SK-N-SH treated with all-trans-retinoic acid at 6 μM for 48 hours (cell line): ENCODE data around the gene RNGTT.

ENCODE experiments used
- ATAC-seq: fragments of 200-7000 bp; cut with Tn5 transposase; 3 replicates; pipeline ENCODE4 v1.9.1; 2020; ENCODE audit warnings: mild to moderate bottlenecking, moderate library complexity
- ARNTL ChIP-seq: fragments of 450-650 bp; formaldehyde crosslinking; IDR thresholded peaks from 2 replicates; pipeline ENCODE4 v1.5.0; 2020; ENCODE audit warnings: low read depth, mild to moderate bottlenecking, moderate library complexity, borderline replicate concordance
- BACH2 ChIP-seq: fragments of 250-450 bp; sonication (Bioruptor Pico); IDR thresholded peaks from 2 replicates; pipeline ENCODE4 v1.9.0; 2021; ENCODE audit warnings: mild to moderate bottlenecking, borderline replicate concordance
- CREB5 ChIP-seq: fragments of 250-450 bp; sonication (Bioruptor Pico); IDR thresholded peaks from 2 replicates; pipeline ENCODE4 v1.5.1; 2020; ENCODE audit warnings: low read depth, mild to moderate bottlenecking, moderate library complexity
- CSDC2 ChIP-seq: fragments of 250-450 bp; sonication (Bioruptor Pico); IDR thresholded peaks from 2 replicates; pipeline ENCODE4 v1.5.0; 2020; ENCODE audit warnings: mild to moderate bottlenecking, moderate library complexity
- CSRNP3 ChIP-seq: fragments of 250-450 bp; sonication (Bioruptor Pico); IDR thresholded peaks from 2 replicates; pipeline ENCODE4 v1.5.1; 2021; ENCODE audit warnings: mild to moderate bottlenecking, moderate library complexity
- ESRRG ChIP-seq: fragments of 250-450 bp; sonication (Bioruptor Pico); IDR thresholded peaks from 2 replicates; pipeline ENCODE4 v1.6.1; 2021; ENCODE audit warnings: mild to moderate bottlenecking
- GLIS3 ChIP-seq: fragments of 250-450 bp; sonication (Bioruptor Pico); IDR thresholded peaks from 2 replicates; pipeline ENCODE4 v1.5.0; 2020; ENCODE audit warnings: mild to moderate bottlenecking, moderate library complexity
- ISL1 ChIP-seq: fragments of 250-450 bp; sonication (Bioruptor Pico); IDR thresholded peaks from 2 replicates; pipeline ENCODE4 v2.1.2; 2022; ENCODE audit warnings: mild to moderate bottlenecking, moderate library complexity
- PATZ1 ChIP-seq: fragments of 250-450 bp; sonication (Bioruptor Pico); IDR thresholded peaks from 2 replicates; pipeline ENCODE4 v1.8.0; 2020; ENCODE audit warnings: mild to moderate bottlenecking, moderate library complexity, borderline replicate concordance
- POU6F1 ChIP-seq: fragments of 250-450 bp; sonication (Bioruptor Pico); IDR thresholded peaks from 2 replicates; pipeline ENCODE4 v1.8.0; 2021; ENCODE audit warnings: low read depth, mild to moderate bottlenecking, moderate library complexity, borderline replicate concordance
- PPARA ChIP-seq: fragments of 250-450 bp; sonication (Bioruptor Pico); IDR thresholded peaks from 2 replicates; pipeline ENCODE4 v1.5.0; 2020; ENCODE audit warnings: mild to moderate bottlenecking, borderline replicate concordance
- RARB ChIP-seq: fragments of 250-450 bp; sonication (Bioruptor Pico); IDR thresholded peaks from 2 replicates; pipeline ENCODE4 v1.8.0; 2021; ENCODE audit warnings: mild to moderate bottlenecking, moderate library complexity
- SNAI2 ChIP-seq: fragments of 250-450 bp; sonication (Bioruptor Pico); IDR thresholded peaks from 2 replicates; pipeline ENCODE4 v1.5.0; 2020; ENCODE audit warnings: mild to moderate bottlenecking, moderate library complexity
- TCF4 ChIP-seq: fragments of 250-450 bp; sonication (Bioruptor Pico); IDR thresholded peaks from 2 replicates; pipeline ENCODE4 v1.8.0; 2021; ENCODE audit warnings: mild to moderate bottlenecking, moderate library complexity, borderline replicate concordance
- TOX ChIP-seq: fragments of 250-450 bp; sonication (Bioruptor Pico); IDR thresholded peaks from 2 replicates; pipeline ENCODE4 v1.8.0; 2021; ENCODE audit warnings: mild to moderate bottlenecking, moderate library complexity, borderline replicate concordance
- ZFP3 ChIP-seq: fragments of 250-450 bp; sonication (Bioruptor Pico); IDR thresholded peaks from 2 replicates; pipeline ENCODE4 v1.5.0; 2020; ENCODE audit warnings: mild to moderate bottlenecking, moderate library complexity
- ZFP30 ChIP-seq: fragments of 450-650 bp; formaldehyde crosslinking; IDR thresholded peaks from 2 replicates; pipeline ENCODE4 v1.5.0; 2022; ENCODE audit warnings: mild to moderate bottlenecking, moderate library complexity
- ZNF565 ChIP-seq: fragments of 450-650 bp; formaldehyde crosslinking; conservative IDR thresholded peaks from 2 replicates; pipeline ENCODE4 v1.5.0; 2020; ENCODE audit warnings: low read depth, mild to moderate bottlenecking, moderate library complexity
- TF ChIP-seq, protein P1 (sequence below): fragments of 250-450 bp; sonication (Bioruptor Pico); IDR thresholded peaks from 2 replicates; pipeline ENCODE4 v1.5.0; 2020; ENCODE audit warnings: mild to moderate bottlenecking, moderate library complexity

Gene RNGTT

DNA sequence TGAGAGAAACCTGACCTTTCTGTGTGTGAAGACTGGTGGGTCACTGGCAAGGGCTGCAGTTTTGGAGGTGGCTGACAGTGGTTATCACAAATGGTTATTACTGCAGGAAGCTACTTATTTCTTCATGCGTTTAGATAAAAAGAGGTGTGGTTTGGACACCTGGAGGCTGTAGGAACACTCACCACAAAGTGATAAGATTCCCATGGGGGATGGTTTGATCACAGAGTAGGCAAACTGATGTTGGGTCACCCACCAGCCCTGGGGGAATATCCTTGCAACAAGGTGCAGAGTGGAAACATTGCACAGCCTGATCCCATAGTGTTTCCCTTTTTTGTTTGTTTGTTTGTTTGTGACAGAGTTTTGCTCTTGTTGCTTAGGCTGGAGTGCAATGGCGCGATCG is 33.9 kb upstream of the RNGTT start:
- TF ChIP-seq ISL1 (CRISPR knock-in tag) (no peak), ZNF565 (CRISPR knock-in tag) (no peak), TCF4 (CRISPR knock-in tag) (no peak), BACH2 (CRISPR knock-in tag) (no peak), CSRNP3 (no peak), PPARA (CRISPR knock-in tag) (no peak), PATZ1 (CRISPR knock-in tag) (no peak), POU6F1 (no peak)
- TF ChIP-seq, all 23 proteins: peak for 0
- ATAC-seq, result no peak

- ATAC-seq, result no peak
- no peak for TF ChIP-seq CSRNP3
Measured at GRCh38 chr6:88992741-88993552, 29.5 kb upstream of the RNGTT start.

DNA sequence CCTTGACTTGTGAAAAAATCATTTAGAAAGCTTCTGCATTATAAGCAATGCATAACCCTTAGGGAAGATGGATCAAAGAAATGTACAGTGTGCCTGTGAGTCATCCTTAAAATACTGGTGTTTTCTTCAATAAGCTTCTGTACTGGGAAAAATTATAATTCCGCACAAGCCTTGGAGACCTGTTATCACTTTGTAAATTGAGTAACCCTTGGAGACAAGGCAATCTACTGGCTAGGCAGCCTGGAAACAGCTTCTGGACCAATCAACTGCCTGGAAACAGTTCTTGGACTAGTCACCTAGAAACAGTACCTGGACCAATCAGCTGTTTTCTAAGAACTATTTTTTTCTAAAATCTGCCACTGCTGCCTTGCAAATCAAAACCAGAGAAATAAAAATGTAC is 25.8 kb upstream of the RNGTT start:
- TF ChIP-seq ISL1 (CRISPR knock-in tag), result 0 out of 2 replicates have a peak, but pooled peaks have one; percentile 9
- TF ChIP-seq BACH2 (CRISPR knock-in tag), result no peak
- TF ChIP-seq ARNTL (CRISPR knock-in tag), result no peak
- TF ChIP-seq TOX (CRISPR knock-in tag), result no peak
- ATAC-seq, result peak; percentile 83

DNA sequence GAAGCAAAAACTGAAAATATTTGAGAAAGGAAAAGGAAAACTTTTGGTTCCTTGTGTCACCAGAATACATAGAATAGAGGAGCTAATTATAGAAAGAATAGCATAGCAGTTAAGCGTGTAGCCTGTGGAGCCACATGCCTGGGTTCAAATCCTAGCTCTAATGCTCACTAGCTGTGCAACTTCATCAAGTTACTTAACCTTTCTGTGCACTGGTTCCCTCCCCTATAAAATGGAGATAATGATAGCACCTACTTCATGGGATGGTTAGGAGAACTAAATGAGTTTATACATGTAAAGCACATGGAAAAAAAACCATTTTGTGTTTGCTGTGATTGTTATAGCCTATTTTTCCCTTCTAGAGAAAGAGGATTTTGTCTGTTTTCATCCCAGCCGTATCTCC is 24.5 kb upstream of the RNGTT start:
- TF ChIP-seq TCF4 (CRISPR knock-in tag) (no peak), GLIS3 (CRISPR knock-in tag) (no peak), ARNTL (CRISPR knock-in tag) (no peak), SNAI2 (no peak), TOX (CRISPR knock-in tag) (no peak), CSDC2 (CRISPR knock-in tag) (no peak), ESRRG (CRISPR knock-in tag) (no peak), ZFP3 (no peak), ZFP30 (CRISPR knock-in tag) (no peak), RARB (CRISPR knock-in tag) (no peak), PATZ1 (CRISPR knock-in tag) (no peak), BACH2 (CRISPR knock-in tag) (no peak), POU6F1 (no peak), CREB5 (CRISPR knock-in tag) (no peak), ZNF565 (CRISPR knock-in tag) (no peak)
- TF ChIP-seq, protein P1, sequence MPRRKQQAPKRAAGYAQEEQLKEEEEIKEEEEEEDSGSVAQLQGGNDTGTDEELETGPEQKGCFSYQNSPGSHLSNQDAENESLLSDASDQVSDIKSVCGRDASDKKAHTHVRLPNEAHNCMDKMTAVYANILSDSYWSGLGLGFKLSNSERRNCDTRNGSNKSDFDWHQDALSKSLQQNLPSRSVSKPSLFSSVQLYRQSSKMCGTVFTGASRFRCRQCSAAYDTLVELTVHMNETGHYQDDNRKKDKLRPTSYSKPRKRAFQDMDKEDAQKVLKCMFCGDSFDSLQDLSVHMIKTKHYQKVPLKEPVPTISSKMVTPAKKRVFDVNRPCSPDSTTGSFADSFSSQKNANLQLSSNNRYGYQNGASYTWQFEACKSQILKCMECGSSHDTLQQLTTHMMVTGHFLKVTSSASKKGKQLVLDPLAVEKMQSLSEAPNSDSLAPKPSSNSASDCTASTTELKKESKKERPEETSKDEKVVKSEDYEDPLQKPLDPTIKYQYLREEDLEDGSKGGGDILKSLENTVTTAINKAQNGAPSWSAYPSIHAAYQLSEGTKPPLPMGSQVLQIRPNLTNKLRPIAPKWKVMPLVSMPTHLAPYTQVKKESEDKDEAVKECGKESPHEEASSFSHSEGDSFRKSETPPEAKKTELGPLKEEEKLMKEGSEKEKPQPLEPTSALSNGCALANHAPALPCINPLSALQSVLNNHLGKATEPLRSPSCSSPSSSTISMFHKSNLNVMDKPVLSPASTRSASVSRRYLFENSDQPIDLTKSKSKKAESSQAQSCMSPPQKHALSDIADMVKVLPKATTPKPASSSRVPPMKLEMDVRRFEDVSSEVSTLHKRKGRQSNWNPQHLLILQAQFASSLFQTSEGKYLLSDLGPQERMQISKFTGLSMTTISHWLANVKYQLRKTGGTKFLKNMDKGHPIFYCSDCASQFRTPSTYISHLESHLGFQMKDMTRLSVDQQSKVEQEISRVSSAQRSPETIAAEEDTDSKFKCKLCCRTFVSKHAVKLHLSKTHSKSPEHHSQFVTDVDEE (CRISPR knock-in tag), result no peak
- ATAC-seq, result no peak
